PC-9 (cell line): ENCODE results near the gene GALNT9. TPM values are rescaled to one million over a fixed set of nuclear protein-coding genes. Genes with fewer than 3 reads are reported as not detected.

Source experiments
- BruUV-seq: library from RNA; stranded (reverse); fragments of 400-500 nt; replicated peaks from 2 replicates; lab custom pipeline; 2021; lab: Mats Ljungman, UMichigan
- CTCF ChIA-PET: fragments of 300-600 bp; sonication (Branson Sonifier 250); formaldehyde crosslinking; loops from one replicate; lab custom pipeline; 2022; ENCODE audit warnings: antibody characterized with exemption; lab: Charles Lee
- POLR2A ChIA-PET: fragments of 300-600 bp; sonication (Branson Sonifier 250); formaldehyde crosslinking; loops from one replicate; lab custom pipeline; 2022; ENCODE audit warnings: antibody characterized with exemption; ENCODE audit not compliant: unreplicated experiment; lab: Charles Lee
- DNase-seq, 2 experiments: peaks; one replicate each; pipeline versions ENCODE4 v3.0.0 to v3.0.0-alpha.2; 2015 to 2022; ENCODE audit warnings: mixed read lengths in 1 of 2
- H2AFZ ChIP-seq: fragments of 200-600 bp; sonication (generic); 2 replicates; pipeline ENCODE4 v1.8.1; 2017; ENCODE audit warnings: antibody characterized with exemption
- H3F3A ChIP-seq: fragments of 200-600 bp; sonication (generic); 2 replicates; pipeline ENCODE4 v1.8.1; 2017; ENCODE audit warnings: antibody characterized with exemption, mild to moderate bottlenecking, low read depth; ENCODE audit not compliant: insufficient read depth
- H3K27ac ChIP-seq: fragments of 200-600 bp; sonication (generic); 2 replicates; pipeline ENCODE4 v1.6.1; 2016; ENCODE audit warnings: mixed run types
- H3K27me3 ChIP-seq: fragments of 200-600 bp; sonication (generic); 2 replicates; pipeline ENCODE4 v1.6.1; 2016; ENCODE audit warnings: low read depth, mixed run types; ENCODE audit not compliant: insufficient read depth
- H3K36me3 ChIP-seq: fragments of 200-600 bp; sonication (generic); 2 replicates; pipeline ENCODE4 v1.6.1; 2016; ENCODE audit warnings: low read depth, mixed run types
- H3K4me1 ChIP-seq: fragments of 200-600 bp; sonication (generic); replicated peaks from 2 replicates; pipeline ENCODE4 v1.6.1; 2016; ENCODE audit warnings: mixed run types; ENCODE audit not compliant: insufficient read depth
- H3K4me2 ChIP-seq: fragments of 200-600 bp; sonication (generic); 2 replicates; pipeline ENCODE4 v1.6.1; 2017; ENCODE audit warnings: mixed run types
- H3K4me3 ChIP-seq: fragments of 200-600 bp; sonication (generic); 2 replicates; pipeline ENCODE4 v1.6.1; 2016; ENCODE audit warnings: mixed run types
- H3K79me2 ChIP-seq: fragments of 200-600 bp; sonication (generic); 2 replicates; pipeline ENCODE4 v1.6.1; 2017; ENCODE audit warnings: low read depth, mixed run types
- H3K9me2 ChIP-seq: fragments of 200-600 bp; sonication (generic); 2 replicates; pipeline ENCODE4 v1.8.1; 2017; ENCODE audit warnings: mild to moderate bottlenecking; ENCODE audit not compliant: insufficient read depth
- H3K9me3 ChIP-seq: fragments of 200-600 bp; sonication (generic); 2 replicates; pipeline ENCODE4 v1.8.1; 2016; ENCODE audit warnings: low read depth; ENCODE audit not compliant: insufficient read depth
- H4K20me1 ChIP-seq: fragments of 200-600 bp; sonication (generic); 2 replicates; pipeline ENCODE4 v1.8.1; 2017; ENCODE audit not compliant: insufficient read depth
- CTCF ChIP-seq: fragments of 200-600 bp; sonication (generic); conservative IDR thresholded peaks from 2 replicates; pipeline ENCODE4 v1.6.1; 2017; ENCODE audit warnings: mixed run types, antibody characterized with exemption, mild to moderate bottlenecking, moderate library complexity
- EZH2 ChIP-seq: fragments of 200-600 bp; sonication (generic); IDR thresholded peaks from 2 replicates; pipeline ENCODE4 v1.8.0; 2017; ENCODE audit warnings: antibody characterized with exemption, low read depth
- intact Hi-C: fragments of 100-400 bp; cut with micrococcal nuclease; formaldehyde crosslinking; loops from one replicate; pipeline ENCODE4 v1.10.0; 2022; ENCODE audit not compliant: unreplicated experiment
- total RNA-seq: library from RNA; stranded (reverse); gene quantifications from 2 replicates; pipeline ENCODE4 v1.2.3, GENCODE V29; 2021

Gene GALNT9
- total RNA-seq, 1 experiment from 2014 or later: 11.2 TPM

GRCh38 chr12:132270516-132270915, 58.9 kb downstream of the GALNT9 start:
- Histone ChIP-seq H3K9me2 (no peaks in the 10 kb centered on the region), H3K4me1 (no peaks in the 10 kb centered on the region), H3K79me2 (no peaks in the 10 kb centered on the region), H3K27me3 (peaks cover 99% of the 10 kb centered on the region), H3K4me2 (no peak overlapping the region), H3K9me3 (no peaks in the 10 kb centered on the region), H4K20me1 (no peaks in the 10 kb centered on the region), H3F3A (peaks cover 6% of the 10 kb centered on the region; the same call in 1 of the 2 replicates), H3K27ac (no peak overlapping the region), H3K36me3 (no peaks in the 10 kb centered on the region), H3K4me3 (no peak overlapping the region), H2AFZ (no peak overlapping the region)
- no TSS peak for BruUV-seq
- DNase-seq: no peak
- ChIA-PET POLR2A (no interaction called here), CTCF (no interaction called here)
- intact Hi-C loops: no loop called here
- TF ChIP-seq CTCF (no peak), EZH2 (no peak)

GRCh38 chr12:132269271-132269968, 60.0 kb downstream of the GALNT9 start:
- H3K4me1 ChIP-seq: no peaks in the 10 kb centered on the region
- ChIA-PET POLR2A (no interaction called here), CTCF (no interaction called here)
- intact Hi-C loops: no loop called here
- H3F3A ChIP-seq: peaks cover 6% of the 10 kb centered on the region; the same call in 1 of the 2 replicates
- H3K27me3 ChIP-seq: peaks cover 99% of the 10 kb centered on the region
- H3K36me3 ChIP-seq: no peaks in the 10 kb centered on the region
- no peaks in the 10 kb centered on the region for H3K9me2 ChIP-seq
- no peaks in the 10 kb centered on the region for H3K9me3 ChIP-seq
- TF ChIP-seq EZH2 (no peak), CTCF (no peak)
- H3K79me2 ChIP-seq: no peaks in the 10 kb centered on the region
- BruUV-seq: no TSS peak
- no peak overlapping the region for H3K27ac ChIP-seq
- H3K4me2 ChIP-seq: no peak overlapping the region
- no peaks in the 10 kb centered on the region for H4K20me1 ChIP-seq
- no peak overlapping the region for H3K4me3 ChIP-seq
- no peak overlapping the region for H2AFZ ChIP-seq
- DNase-seq: no peak

GRCh38 chr12:132268674-132269073, 60.7 kb downstream of the GALNT9 start:
- no peak overlapping the region for H3K27ac ChIP-seq
- no peak overlapping the region for H2AFZ ChIP-seq
- intact Hi-C loops: no loop called here
- H3F3A ChIP-seq: peaks cover 6% of the 10 kb centered on the region; the same call in 1 of the 2 replicates
- ChIA-PET CTCF (no interaction called here), POLR2A (no interaction called here)
- no peaks in the 10 kb centered on the region for H3K4me1 ChIP-seq
- no peaks in the 10 kb centered on the region for H4K20me1 ChIP-seq
- H3K27me3 ChIP-seq: peaks cover 99% of the 10 kb centered on the region
- H3K79me2 ChIP-seq: no peaks in the 10 kb centered on the region
- H3K4me2 ChIP-seq: no peak overlapping the region
- no peaks in the 10 kb centered on the region for H3K36me3 ChIP-seq
- BruUV-seq: no TSS peak
- DNase-seq: no peak
- H3K9me2 ChIP-seq: no peaks in the 10 kb centered on the region
- H3K4me3 ChIP-seq: no peak overlapping the region
- TF ChIP-seq CTCF (no peak), EZH2 (no peak)
- no peaks in the 10 kb centered on the region for H3K9me3 ChIP-seq
